ENCODE measurements around the gene ZNF789. TPM values are rescaled to one million over a fixed set of nuclear protein-coding genes. Genes with fewer than 3 reads are reported as not detected.
A peak's percentile ranks its signal among the peaks of the same experiment; 100 is the strongest.

Gene ZNF789
- total and polyA plus RNA-seq, 8 donors = 3.6 to 21.9 (median 4.8) TPM

- H3K9me3 ChIP-seq = no peaks in the 10 kb centered on the region
- ATAC-seq (no peak), DNase-seq (no peak), FAIRE-seq (no peak)
- TF ChIP-seq CTCF (IDR thresholded peaks at IDR 0.05) = no peak
- H3K4me1 ChIP-seq = no peaks in the 10 kb centered on the region
- H3K36me3 ChIP-seq = no peaks in the 10 kb centered on the region
- no peak overlapping the region for H3K4me3 ChIP-seq
- H3K27ac ChIP-seq = no peak overlapping the region
- no peaks in the 10 kb centered on the region for H3K27me3 ChIP-seq
- intact Hi-C loops (cut with DNase I) = no loop called here
- 93 to 95% methylated on average over 1 of the region's 1 CpG for WGBS, 2 donors
These were observed 41.4 kb downstream of the ZNF789 start for GRCh38 chr7:99514050-99514449.

- Histone ChIP-seq H3K4me3 (no peak overlapping the region), H3K4me1 (no peaks in the 10 kb centered on the region), H3K27me3 (no peaks in the 10 kb centered on the region), H3K27ac (no peak overlapping the region), H3K36me3 (peaks cover 0 to 7% (median 4%) of the 10 kb centered on the region in 3 donors), H3K9me3 (no peaks in the 10 kb centered on the region)
- ATAC-seq (no peak), DNase-seq (no peak), FAIRE-seq (peak; percentile 5)
- no peak for TF ChIP-seq CTCF (IDR thresholded peaks at IDR 0.05)
- intact Hi-C loops (cut with DNase I) = no loop called here
- 87 to 89% methylated on average over 3 of the region's 3 CpGs for WGBS, 2 donors
These were observed 48.7 kb downstream of the ZNF789 start for GRCh38 chr7:99521399-99521798.

- Histone ChIP-seq H3K9me3 (no peaks in the 10 kb centered on the region), H3K27ac (no peak overlapping the region), H3K36me3 (peaks cover 0 to 16% (median 7%) of the 10 kb centered on the region in 3 donors), H3K4me3 (no peak overlapping the region), H3K4me1 (no peaks in the 10 kb centered on the region), H3K27me3 (no peaks in the 10 kb centered on the region)
- FAIRE-seq = no peak
- no peak for TF ChIP-seq CTCF (IDR thresholded peaks at IDR 0.05)
- intact Hi-C loops (cut with DNase I) = no loop called here
- WGBS, 2 donors = 95% methylated on average over 21 of the region's 21 CpGs
- no peak for DNase-seq
- ATAC-seq = peak in 2 of 4 donors; percentile 53 to 69
These were observed 53.2 kb downstream of the ZNF789 start for GRCh38 chr7:99525713-99526440.

GRCh38 chr7:99531354-99531765 is 58.7 kb downstream of the ZNF789 start:
- DNase-seq = no peak
- Histone ChIP-seq H3K4me1 (no peaks in the 10 kb centered on the region), H3K4me3 (no peak overlapping the region), H3K27ac (no peak overlapping the region), H3K36me3 (peaks cover 0 to 23% (median 15%) of the 10 kb centered on the region in 3 donors), H3K27me3 (no peaks in the 10 kb centered on the region), H3K9me3 (peaks cover 0 to 6% (median 0%) of the 10 kb centered on the region in 4 donors)
- 97 to 98% methylated on average over 12 of the region's 12 CpGs for WGBS, 2 donors
- FAIRE-seq = no peak
- TF ChIP-seq CTCF (IDR thresholded peaks at IDR 0.05) = no peak
- intact Hi-C loops (cut with DNase I) = no loop called here
- ATAC-seq = no peak

- no peaks in the 10 kb centered on the region for H3K4me1 ChIP-seq
- WGBS, 2 donors = 99 to 100% methylated on average over 2 of the region's 2 CpGs
- DNase-seq (no peak), ATAC-seq (no peak), FAIRE-seq (no peak)
- no peaks in the 10 kb centered on the region for H3K27me3 ChIP-seq
- TF ChIP-seq CTCF (IDR thresholded peaks at IDR 0.05) = no peak
- H3K4me3 ChIP-seq = no peak overlapping the region
- H3K36me3 ChIP-seq = peaks cover 0 to 13% (median 11%) of the 10 kb centered on the region in 3 donors
- H3K9me3 ChIP-seq = peaks cover 0 to 6% (median 0%) of the 10 kb centered on the region in 4 donors
- intact Hi-C loops (cut with DNase I) = no loop called here
- no peak overlapping the region for H3K27ac ChIP-seq
These were observed 63.0 kb downstream of the ZNF789 start for GRCh38 chr7:99535667-99536066.

All from pancreas (tissue), 10 donors.